Measurements from ENCODE around the gene UTF1. TPM values are rescaled to one million over a fixed set of nuclear protein-coding genes. Genes with fewer than 3 reads are reported as not detected.
A peak's percentile ranks its signal among the peaks of the same experiment; 100 is the strongest.

UTF1 gene
- total and polyA plus RNA-seq, 11 donors = not detected

DNA sequence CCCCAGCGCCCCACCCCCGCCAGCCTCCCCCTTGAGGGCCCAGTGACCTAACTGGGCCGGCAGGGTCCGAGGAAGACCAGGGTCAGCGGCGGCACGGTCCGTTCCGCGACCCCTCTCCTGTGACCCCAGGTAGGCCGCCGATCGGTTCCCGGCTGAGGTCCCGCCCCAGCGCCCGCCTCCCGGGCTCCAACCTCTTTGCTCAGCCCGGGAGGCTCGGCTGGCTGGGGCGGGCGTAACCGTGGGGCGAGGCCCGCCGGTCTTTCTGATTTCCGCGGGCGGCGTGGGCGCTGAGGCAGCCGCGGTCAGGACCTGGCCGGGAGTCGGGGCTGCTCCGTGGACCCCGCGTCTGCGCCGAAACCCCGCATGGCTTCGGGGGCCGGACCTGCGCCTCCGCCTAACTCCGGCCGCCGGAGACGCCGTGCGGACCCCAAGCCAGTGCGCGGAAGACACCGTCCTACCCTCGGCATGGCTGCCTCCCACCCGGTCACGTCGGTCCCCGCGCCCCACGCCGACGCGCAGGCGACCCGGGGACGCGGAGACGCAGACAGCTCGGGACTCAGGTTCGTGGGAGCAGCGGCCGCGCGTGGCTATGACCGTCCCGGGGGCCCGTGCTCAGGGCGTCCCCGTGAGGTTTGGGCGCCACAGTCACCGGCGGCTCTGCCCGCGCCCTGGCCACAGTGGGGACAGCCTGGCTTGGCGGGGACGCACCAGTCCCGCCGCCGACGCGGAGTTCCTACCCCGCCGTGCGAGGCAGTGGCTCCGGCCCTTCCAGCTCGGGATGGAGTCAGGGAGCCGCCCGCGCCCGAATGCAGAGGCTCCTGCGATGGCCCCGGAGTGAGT lies 6.6 kb downstream of the UTF1 start:
- Histone ChIP-seq H3K27ac (peak overlapping the region in 4 of 12 donors; percentile 11 to 58 (median 26)), H3K9me3 (no peaks in the 10 kb centered on the region), H3K36me3 (no peaks in the 10 kb centered on the region), H3K4me3 (peak overlapping the region in 10 of 12 donors; percentile 8 to 55 (median 31)), H3K27me3 (peaks cover 46 to 94% (median 84%) of the 10 kb centered on the region in 9 donors), H3K4me1 (peaks cover 0 to 37% (median 4%) of the 10 kb centered on the region in 12 donors)
- WGBS, 4 donors = 0 to 1% (median 1%) methylated on average over 10 to 103 of the region's 103 CpGs
- DNase-seq = no peak
- peak in 2 of 4 donors; percentile 12 to 18 for ATAC-seq
- TF ChIP-seq POLR2A (IDR thresholded peaks at IDR 0.05) = no peak
- TF ChIP-seq, protein P1, sequence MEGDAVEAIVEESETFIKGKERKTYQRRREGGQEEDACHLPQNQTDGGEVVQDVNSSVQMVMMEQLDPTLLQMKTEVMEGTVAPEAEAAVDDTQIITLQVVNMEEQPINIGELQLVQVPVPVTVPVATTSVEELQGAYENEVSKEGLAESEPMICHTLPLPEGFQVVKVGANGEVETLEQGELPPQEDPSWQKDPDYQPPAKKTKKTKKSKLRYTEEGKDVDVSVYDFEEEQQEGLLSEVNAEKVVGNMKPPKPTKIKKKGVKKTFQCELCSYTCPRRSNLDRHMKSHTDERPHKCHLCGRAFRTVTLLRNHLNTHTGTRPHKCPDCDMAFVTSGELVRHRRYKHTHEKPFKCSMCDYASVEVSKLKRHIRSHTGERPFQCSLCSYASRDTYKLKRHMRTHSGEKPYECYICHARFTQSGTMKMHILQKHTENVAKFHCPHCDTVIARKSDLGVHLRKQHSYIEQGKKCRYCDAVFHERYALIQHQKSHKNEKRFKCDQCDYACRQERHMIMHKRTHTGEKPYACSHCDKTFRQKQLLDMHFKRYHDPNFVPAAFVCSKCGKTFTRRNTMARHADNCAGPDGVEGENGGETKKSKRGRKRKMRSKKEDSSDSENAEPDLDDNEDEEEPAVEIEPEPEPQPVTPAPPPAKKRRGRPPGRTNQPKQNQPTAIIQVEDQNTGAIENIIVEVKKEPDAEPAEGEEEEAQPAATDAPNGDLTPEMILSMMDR (IDR thresholded peaks at IDR 0.05) = no peak
- intact Hi-C loops (cut with DNase I) = no loop called here

DNA sequence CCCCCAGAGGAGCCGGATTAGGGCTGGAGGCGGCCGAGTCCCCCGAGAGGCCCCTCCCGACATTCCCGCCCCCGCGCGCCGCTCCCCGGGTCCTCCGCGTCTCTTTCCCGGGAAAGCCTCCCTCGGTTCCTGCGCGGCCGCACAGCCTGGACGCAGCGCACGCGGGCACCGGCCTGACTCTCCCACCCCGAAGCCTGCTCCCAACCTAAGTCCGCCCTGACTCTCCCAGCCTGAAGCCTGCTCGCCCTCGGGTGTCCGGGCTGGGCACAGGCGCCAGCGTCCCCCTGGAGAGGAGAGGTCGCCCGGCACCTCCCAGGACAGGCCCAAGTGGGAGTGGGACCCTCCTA lies 7.2 kb downstream of the UTF1 start:
- DNase-seq (no peak), ATAC-seq (no peak)
- Histone ChIP-seq H3K9me3 (no peaks in the 10 kb centered on the region), H3K4me3 (peak overlapping the region in 9 of 12 donors; percentile 5 to 55 (median 34)), H3K27ac (no peak overlapping the region), H3K36me3 (no peaks in the 10 kb centered on the region), H3K4me1 (peaks cover 0 to 37% (median 4%) of the 10 kb centered on the region in 12 donors), H3K27me3 (peaks cover 41 to 94% (median 84%) of the 10 kb centered on the region in 9 donors)
- 1 to 4% (median 2%) methylated on average over 5 to 32 of the region's 32 CpGs for WGBS, 4 donors
- intact Hi-C loops (cut with DNase I) = no loop called here
- TF ChIP-seq, protein P1 (IDR thresholded peaks at IDR 0.05) = no peak

DNA sequence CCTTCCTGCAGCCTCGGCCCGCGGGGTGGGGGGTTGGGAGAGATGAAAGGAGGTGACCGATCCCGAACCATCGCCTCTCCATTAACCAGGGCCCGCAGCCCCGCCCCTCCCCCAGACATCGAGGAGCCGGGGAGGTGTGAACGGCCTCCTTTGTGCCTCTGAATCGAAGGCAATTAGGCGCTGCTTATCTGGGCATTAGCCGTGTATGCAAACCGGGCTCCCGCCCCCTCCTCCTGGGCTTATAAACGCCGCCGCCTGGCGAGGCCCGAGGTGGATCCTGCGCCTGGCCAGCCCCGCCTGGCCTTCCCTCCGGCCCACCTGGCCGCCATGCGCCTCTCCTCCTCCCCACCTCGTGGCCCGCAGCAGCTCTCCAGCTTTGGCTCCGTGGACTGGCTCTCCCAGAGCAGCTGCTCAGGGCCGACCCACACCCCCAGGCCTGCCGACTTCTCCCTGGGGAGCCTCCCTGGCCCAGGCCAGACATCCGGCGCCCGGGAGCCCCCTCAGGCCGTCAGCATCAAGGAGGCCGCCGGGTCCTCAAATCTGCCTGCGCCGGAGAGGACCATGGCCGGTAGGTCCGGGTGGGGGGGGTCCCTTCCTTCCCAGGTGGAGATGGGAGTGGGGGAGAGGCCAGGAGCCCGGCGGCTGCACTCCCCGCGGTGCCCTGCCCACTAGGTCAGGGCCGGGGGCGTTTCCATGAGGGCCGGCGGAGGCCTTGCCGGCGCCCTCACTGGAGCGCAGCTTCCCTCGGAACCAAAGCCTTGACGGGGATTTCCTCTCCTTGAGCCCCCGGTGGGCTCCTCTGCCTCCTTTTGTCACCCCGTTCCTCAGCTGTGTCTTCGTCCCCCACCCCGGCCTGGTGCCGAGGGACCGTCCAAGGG lies 7.8 kb downstream of the UTF1 start, which contains the start of gene VENTX:
VENTX (plus strand) TSS at position 268 of the 878 bp plus-strand sequence; CDS start at position 328, 60 bp downstream.
- intact Hi-C loops (cut with DNase I) = no loop called here
- H3K4me3 ChIP-seq = peak within 1 kb of the TSS in 10 of 12 donors; percentile 8 to 55 (median 31)
- TF ChIP-seq, protein P1 (IDR thresholded peaks at IDR 0.05) = no peak
- no peak for TF ChIP-seq POLR2A (IDR thresholded peaks at IDR 0.05)
- no peak for ATAC-seq
- no peak for DNase-seq
- H3K36me3 ChIP-seq = no peaks in the 10 kb centered on the region
- WGBS, 4 donors = 5 to 10% (median 7%) methylated on average over 9 to 60 of the region's 60 CpGs
- H3K27ac ChIP-seq = no peak within 1 kb of the TSS
- no peaks in the 10 kb centered on the region for H3K9me3 ChIP-seq
- peaks cover 0 to 37% (median 4%) of the 10 kb centered on the region in 12 donors for H3K4me1 ChIP-seq
- peaks cover 39 to 91% (median 84%) of the 10 kb centered on the region in 9 donors for H3K27me3 ChIP-seq

GRCh38 chr10:133238466-133238804 lies 8.4 kb downstream of the UTF1 start:
- no peak for ATAC-seq
- no peak overlapping the region for H3K4me3 ChIP-seq
- WGBS, 4 donors = 13 to 20% (median 17%) methylated on average over 14 to 15 of the region's 15 CpGs

More at GRCh38 chr10:133238466-133238804, 8.4 kb downstream of the UTF1 start:
- H3K27me3 ChIP-seq = peaks cover 39 to 91% (median 80%) of the 10 kb centered on the region in 9 donors
- no peaks in the 10 kb centered on the region for H3K9me3 ChIP-seq
- H3K4me1 ChIP-seq = peaks cover 0 to 37% (median 4%) of the 10 kb centered on the region in 12 donors
- H3K27ac ChIP-seq = no peak overlapping the region
- TF ChIP-seq POLR2A (IDR thresholded peaks at IDR 0.05) = no peak
- TF ChIP-seq, protein P1 (IDR thresholded peaks at IDR 0.05) = no peak
- no peak for DNase-seq
- no peaks in the 10 kb centered on the region for H3K36me3 ChIP-seq
- intact Hi-C loops (cut with DNase I) = no loop called here
